Kidney (tissue), 14 donors: ENCODE measurements around the gene RPS5. TPM values are rescaled to one million over a fixed set of nuclear protein-coding genes. Genes with fewer than 3 reads are reported as not detected.

Experiments used
- DNase-seq, 5 donors: peaks; one replicate each; pipeline ENCODE4 v3.0.0-alpha.2; 2013 to 2020
- FAIRE-seq: peaks from 2 replicates; lab custom pipeline; 2012; peaks lifted over from hg19 to GRCh38; lab: Jason Lieb, UNC
- H3K27ac ChIP-seq, 2 donors: one replicate each; pipeline ENCODE4 v1.7.0; 2013; ENCODE audit warnings: low read depth in 2 of 2, low read length in 2 of 2, inconsistent platforms in 1 of 2
- H3K27me3 ChIP-seq: one replicate; pipeline ENCODE4 v1.7.1; 2013; ENCODE audit warnings: low read length, inconsistent platforms; ENCODE audit not compliant: control insufficient read depth, insufficient read depth
- H3K36me3 ChIP-seq, 3 donors: one replicate each; pipeline versions ENCODE4 v1.7.0 to v1.7.1; 2013; ENCODE audit warnings: low read length in 3 of 3, control low read depth in 1 of 3, inconsistent platforms in 1 of 3; ENCODE audit not compliant: insufficient read depth in 3 of 3, control insufficient read depth in 2 of 3
- H3K4me1 ChIP-seq, 3 donors: one replicate each; pipeline versions ENCODE4 v1.7.0 to v1.7.1; 2013; ENCODE audit warnings: low read length in 3 of 3, inconsistent platforms in 1 of 3, low read depth in 1 of 3; ENCODE audit not compliant: control insufficient read depth in 2 of 3, insufficient read depth in 2 of 3
- H3K4me3 ChIP-seq, 3 donors: one replicate each; pipeline versions ENCODE4 v1.7.0 to v1.8.1; 2013; ENCODE audit warnings: low read length in 3 of 3, control low read depth in 1 of 3, inconsistent platforms in 1 of 3
- H3K9ac ChIP-seq, 3 donors: one replicate each; pipeline versions ENCODE4 v1.7.0 to v1.7.1; 2013; ENCODE audit warnings: low read length in 3 of 3, control low read depth in 1 of 3, inconsistent platforms in 1 of 3
- H3K9me3 ChIP-seq, 3 donors: one replicate each; pipeline versions ENCODE4 v1.7.0 to v1.7.1; 2013; ENCODE audit warnings: low read length in 3 of 3, control low read depth in 1 of 3, inconsistent platforms in 1 of 3; ENCODE audit not compliant: control insufficient read depth in 2 of 3, insufficient read depth in 1 of 3
- CTCF ChIP-seq: IDR thresholded peaks from 3 replicates; pipeline ENCODE4 v1.5.1; 2012; ENCODE audit warnings: mild to moderate bottlenecking, moderate library complexity, borderline replicate concordance; ENCODE audit not compliant: insufficient read depth; ENCODE audit errors: extremely low read depth
- intact Hi-C: fragments of 100-400 bp; cut with DNase I; formaldehyde crosslinking; loops from one replicate; pipeline ENCODE4 v1.11.1; 2022
- polyA plus RNA-seq: library from polyadenylated mRNA; stranded (reverse); fragments of 350-450 nt; fragmentation: Illumina TruSeq; extraction: RNeasy Lipid Tissue Mini Kit (QIAGEN cat#74804); gene quantifications from one replicate; pipeline ENCODE4 v1.2.3, GENCODE V29; 2014; ENCODE audit warnings: low read depth, low replicate concordance; ENCODE audit not compliant: insufficient read depth
- total RNA-seq: library from RNA; stranded (reverse); fragmentation: NEBNext Ultra II Directional; extraction: Animal tissue kit (Norgen Biotek cat#: 25700); gene quantifications from one replicate; pipeline ENCODE4 v1.2.1, GENCODE V29; 2021
- donor health status: control.
- donor health status: control.
- donor health status: control.
- donor health status: control.
- donor health status: control.
- donor health status: DM: yes; HTN: yes; CAD: no.
- donor health status: Normal renal cell carcinoma (clear cell type).

Gene RPS5
- total and polyA plus RNA-seq, 2 donors from 2014 or later: 802 to 929 TPM

GRCh38 chr19:58380037-58380661, 6.9 kb upstream of the RPS5 start:
- no peak for FAIRE-seq
- intact Hi-C loops: no loop called here

DNA sequence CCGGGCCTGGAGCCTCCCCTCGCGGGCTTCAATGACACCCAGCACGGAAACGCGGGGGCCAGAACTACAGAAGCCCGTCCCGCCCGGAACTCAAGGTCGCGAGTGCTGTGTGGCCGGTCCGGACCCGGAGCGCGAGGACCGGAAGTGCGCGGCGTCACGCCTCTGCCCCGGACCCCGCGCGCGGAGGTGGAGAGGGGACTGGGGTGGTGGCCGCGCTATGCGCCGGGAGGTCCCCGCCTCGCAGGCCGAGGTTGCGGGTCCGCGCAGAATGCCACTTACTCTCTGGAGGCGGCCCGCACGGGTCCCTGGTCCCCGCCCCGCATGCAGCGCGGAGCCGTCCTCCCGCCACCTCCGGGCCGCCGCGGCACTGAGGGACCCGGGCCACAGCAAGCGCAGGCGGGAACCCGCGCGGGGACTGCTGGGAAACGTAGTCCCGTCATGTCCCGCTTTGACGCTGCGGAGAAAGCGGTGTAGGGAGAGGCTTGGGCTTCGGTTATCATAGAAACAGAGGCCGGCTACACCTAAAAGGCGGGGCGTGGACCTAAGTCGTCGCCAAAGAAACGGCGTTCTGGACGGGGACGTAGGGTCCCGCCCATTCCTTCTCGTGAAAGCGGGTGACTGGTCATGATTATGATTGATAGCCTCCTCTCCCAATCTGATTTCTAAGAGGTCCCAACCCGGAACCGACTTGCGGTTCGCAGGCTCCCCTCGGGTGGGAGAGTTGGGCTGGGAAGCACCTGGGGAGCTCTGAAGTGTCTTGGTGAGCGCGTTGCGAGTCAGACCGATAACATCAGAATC, 6.2 kb upstream of the RPS5 start, which contains the start of gene ZNF837:
Gene ZNF837, minus strand, starts transcription at position 369 of the 798 bp plus-strand sequence. CDS start 11,698 bp downstream, outside the sequence.
- Histone ChIP-seq H3K27ac (peak within 1 kb of the TSS; percentile 93 to 96), H3K4me3 (peak within 1 kb of the TSS; percentile 89 to 94 (median 90)), H3K9ac (peak within 1 kb of the TSS; percentile 67 to 77 (median 68)), H3K4me1 (peaks cover 0 to 19% (median 0%) of the 10 kb centered on the region in 3 donors), H3K27me3 (no peaks in the 10 kb centered on the region), H3K36me3 (no peaks in the 10 kb centered on the region), H3K9me3 (no peaks in the 10 kb centered on the region)
- FAIRE-seq (peak; percentile 99), DNase-seq (peak; percentile 98 to 100 (median 99))
- intact Hi-C loops: no loop called here
- TF ChIP-seq CTCF: peak; percentile 0

More at GRCh38 chr19:58380037-58380661, 6.9 kb upstream of the RPS5 start:
- peak overlapping the region; percentile 93 to 96 for H3K27ac ChIP-seq
- H3K9ac ChIP-seq: peak overlapping the region; percentile 20 to 77 (median 52)
- no peak for DNase-seq
- no peaks in the 10 kb centered on the region for H3K36me3 ChIP-seq
- H3K27me3 ChIP-seq: no peaks in the 10 kb centered on the region
- H3K4me3 ChIP-seq: peak overlapping the region; percentile 54 to 94 (median 61)
- H3K9me3 ChIP-seq: no peaks in the 10 kb centered on the region
- H3K4me1 ChIP-seq: peaks cover 0 to 17% (median 0%) of the 10 kb centered on the region in 3 donors
- no peak for TF ChIP-seq CTCF

GRCh38 chr19:58381460-58382212, 5.4 kb upstream of the RPS5 start:
- Histone ChIP-seq H3K27me3 (no peaks in the 10 kb centered on the region), H3K9ac (peak overlapping the region; percentile 61 to 68 (median 67)), H3K4me3 (peak overlapping the region; percentile 89 to 94 (median 90)), H3K9me3 (no peaks in the 10 kb centered on the region), H3K27ac (peak overlapping the region; percentile 71 to 74), H3K4me1 (peaks cover 0 to 23% (median 0%) of the 10 kb centered on the region in 3 donors), H3K36me3 (no peaks in the 10 kb centered on the region)
- FAIRE-seq: no peak
- intact Hi-C loops: no loop called here
- DNase-seq: peak in 1 of 5 donors; percentile 74
- TF ChIP-seq CTCF: no peak
